KMS-11 (cell line): ENCODE results near the gene SLC12A8.

ENCODE experiments used
- H2AFZ ChIP-seq: fragments of 200-600 bp; sonication (generic); 2 replicates; pipeline ENCODE4 v1.6.1; 2016; ENCODE audit warnings: antibody characterized with exemption, mixed run types, low read depth
- H3K27ac ChIP-seq: fragments of 200-600 bp; sonication (generic); 2 replicates; pipeline ENCODE4 v1.6.1; 2016; ENCODE audit warnings: mild to moderate bottlenecking, mixed run types
- H3K27me3 ChIP-seq: fragments of 200-600 bp; sonication (generic); 2 replicates; pipeline ENCODE4 v1.6.1; 2017; ENCODE audit warnings: mild to moderate bottlenecking, low read depth, mixed run types, moderate library complexity; ENCODE audit not compliant: insufficient read depth
- H3K36me3 ChIP-seq: fragments of 200-600 bp; sonication (generic); 2 replicates; pipeline ENCODE4 v1.6.1; 2017; ENCODE audit warnings: mild to moderate bottlenecking, mixed run types; ENCODE audit not compliant: insufficient read depth
- H3K4me1 ChIP-seq: fragments of 200-600 bp; sonication (generic); 2 replicates; pipeline ENCODE4 v1.6.1; 2016; ENCODE audit warnings: mild to moderate bottlenecking, low read depth, mixed run types; ENCODE audit not compliant: poor library complexity, severe bottlenecking
- H3K4me2 ChIP-seq: fragments of 200-600 bp; sonication (generic); 2 replicates; pipeline ENCODE4 v1.7.0; 2016; ENCODE audit warnings: mild to moderate bottlenecking, mixed run types
- H3K4me3 ChIP-seq: fragments of 200-600 bp; sonication (generic); IDR thresholded peaks from 2 replicates; pipeline ENCODE4 v1.6.1; 2017; ENCODE audit warnings: low read depth, low read length, mixed read lengths; ENCODE audit not compliant: insufficient read depth
- H3K79me2 ChIP-seq: fragments of 200-600 bp; sonication (generic); 2 replicates; pipeline ENCODE4 v1.6.1; 2016; ENCODE audit warnings: low read depth, mixed run types; ENCODE audit not compliant: insufficient read depth
- H3K9ac ChIP-seq: fragments of 200-600 bp; sonication (generic); 2 replicates; pipeline ENCODE4 v1.6.1; 2016; ENCODE audit warnings: mild to moderate bottlenecking, mixed run types
- H4K20me1 ChIP-seq: fragments of 200-600 bp; sonication (generic); 2 replicates; pipeline ENCODE4 v1.6.1; 2016; ENCODE audit warnings: mild to moderate bottlenecking, mixed run types; ENCODE audit not compliant: insufficient read depth
- CTCF ChIP-seq: fragments of 200-600 bp; sonication (generic); conservative IDR thresholded peaks from 2 replicates; pipeline ENCODE4 v1.6.1; 2017; ENCODE audit warnings: low read depth, mild to moderate bottlenecking, antibody characterized with exemption, low read length, moderate library complexity, mixed read lengths

The SLC12A8 gene

DNA sequence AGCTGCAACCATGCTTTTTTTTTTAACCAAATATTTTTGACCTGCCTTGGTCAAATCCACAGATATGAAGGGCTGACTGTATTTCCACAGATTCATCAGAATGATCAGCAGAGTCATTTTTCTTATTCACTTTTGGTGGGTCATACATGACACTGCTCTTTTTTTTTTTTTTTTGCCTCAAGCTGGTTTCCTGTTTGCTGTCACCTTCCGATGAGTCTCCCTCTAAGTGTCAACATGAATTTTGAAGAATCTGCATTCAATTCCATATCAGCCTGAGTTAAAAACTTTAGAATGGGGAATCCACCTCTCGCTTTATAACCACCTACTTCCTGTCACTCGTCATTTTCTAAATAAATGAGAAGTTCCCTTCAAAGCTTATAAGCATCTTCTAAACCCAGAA, 2.2 kb upstream of the SLC12A8 start:
- no peak overlapping the region for H3K27ac ChIP-seq
- no peaks in the 10 kb centered on the region for H4K20me1 ChIP-seq
- H3K79me2 ChIP-seq = no peaks in the 10 kb centered on the region
- H3K9ac ChIP-seq = no peak overlapping the region
- no peaks in the 10 kb centered on the region for H3K4me1 ChIP-seq
- no peak overlapping the region for H3K4me2 ChIP-seq
- H3K27me3 ChIP-seq = no peaks in the 10 kb centered on the region
- no peak overlapping the region for H3K4me3 ChIP-seq
- no peak overlapping the region for H2AFZ ChIP-seq
- no peaks in the 10 kb centered on the region for H3K36me3 ChIP-seq
- TF ChIP-seq CTCF = no peak

GRCh38 chr3:125213946-125214542, 1.5 kb upstream of the SLC12A8 start:
- Histone ChIP-seq H3K4me2 (no peak overlapping the region), H3K36me3 (no peaks in the 10 kb centered on the region), H3K27ac (no peak overlapping the region), H3K27me3 (no peaks in the 10 kb centered on the region), H3K79me2 (no peaks in the 10 kb centered on the region), H4K20me1 (no peaks in the 10 kb centered on the region), H3K4me3 (no peak overlapping the region), H3K9ac (no peak overlapping the region), H2AFZ (no peak overlapping the region), H3K4me1 (no peaks in the 10 kb centered on the region)
- no peak for TF ChIP-seq CTCF

- Histone ChIP-seq H4K20me1 (no peaks in the 10 kb centered on the region), H3K27ac (no peak overlapping the region), H3K27me3 (no peaks in the 10 kb centered on the region), H3K4me3 (no peak overlapping the region), H3K36me3 (no peaks in the 10 kb centered on the region), H2AFZ (no peak overlapping the region), H3K79me2 (no peaks in the 10 kb centered on the region), H3K9ac (no peak overlapping the region), H3K4me1 (no peaks in the 10 kb centered on the region), H3K4me2 (no peak overlapping the region)
- TF ChIP-seq CTCF = no peak
Measured at GRCh38 chr3:125213364-125213755, 812 bp upstream of the SLC12A8 start.

DNA sequence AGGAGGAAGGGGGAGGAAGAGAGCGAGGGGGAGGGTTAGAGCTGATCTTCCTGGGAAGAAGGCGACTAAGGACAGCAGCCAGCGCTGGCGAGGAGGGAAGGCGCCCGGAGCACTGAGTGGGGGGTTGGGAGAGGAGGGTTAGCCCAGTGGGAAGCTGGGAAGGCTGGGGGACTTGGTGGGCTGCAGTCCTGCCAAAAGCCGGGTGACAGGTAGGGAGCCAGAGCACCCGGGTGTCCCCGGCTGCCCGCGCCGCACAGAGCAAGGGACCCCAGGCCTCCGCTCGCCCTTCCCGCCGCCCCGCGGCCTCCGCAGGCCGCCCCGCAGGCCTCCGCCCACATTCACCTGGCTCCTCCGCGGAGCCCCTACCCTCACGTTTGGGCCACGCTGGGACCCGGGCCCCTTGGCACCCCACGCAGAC, 448 bp downstream of the SLC12A8 start:
- no peaks in the 10 kb centered on the region for H3K27me3 ChIP-seq
- no peak overlapping the region for H3K4me3 ChIP-seq
- no peaks in the 10 kb centered on the region for H3K4me1 ChIP-seq
- no peaks in the 10 kb centered on the region for H4K20me1 ChIP-seq
- H3K27ac ChIP-seq = no peak overlapping the region
- no peak overlapping the region for H2AFZ ChIP-seq
- TF ChIP-seq CTCF = no peak
- H3K36me3 ChIP-seq = no peaks in the 10 kb centered on the region
- no peak overlapping the region; the same call in 1 of the 2 replicates for H3K9ac ChIP-seq
- H3K79me2 ChIP-seq = no peaks in the 10 kb centered on the region
- H3K4me2 ChIP-seq = no peak overlapping the region
